ENCODE data around the gene NCOA1.

GRCh38 chr2:24761866-24762265 lies 270.8 kb downstream of the NCOA1 start:
- no peak for TF ChIP-seq CTCF (IDR thresholded peaks at IDR 0.05)
- no peak for TF ChIP-seq POLR2A (IDR thresholded peaks at IDR 0.05)
